Stimulated activated naive B cell treated with anti-CD40 and anti-IgM and Interleukin-4, amounts not matched to agents 10 μg/mL and 1 μg/mL and 100 μg/mL, for 72 hours (primary cell): ENCODE data around the gene PLPPR3.
"Not testable (repeated sequence)": the region's sequence is repeated elsewhere in the genome, so short reads cannot be mapped to it uniquely, and the experiment has no call there.

Experiments
- ATAC-seq, 2 donors: fragments of 150-1000 bp; cut with Tn5 transposase; replicated peaks; 2 replicates each; pipeline ENCODE4 v1.10.0; 2021; ENCODE audit warnings: moderate library complexity in 1 of 2
- DNase-seq: peaks from one replicate; pipeline ENCODE4 v3.0.0; 2021
- H3K27ac Mint-ChIP-seq: one replicate; pipeline ENCODE4 v1.8.0; 2022; ENCODE audit warnings: mild to moderate bottlenecking, mixed read lengths
- H3K27me3 Mint-ChIP-seq, 2 donors: one replicate each; pipeline ENCODE4 v1.8.0; 2022; ENCODE audit warnings: mixed read lengths in 2 of 2
- H3K36me3 Mint-ChIP-seq, 2 donors: one replicate each; pipeline ENCODE4 v1.8.0; 2022; ENCODE audit warnings: mixed read lengths in 2 of 2, mild to moderate bottlenecking in 1 of 2
- H3K4me1 Mint-ChIP-seq, 2 donors: one replicate each; pipeline ENCODE4 v1.8.0; 2022; ENCODE audit warnings: mixed read lengths in 2 of 2, mild to moderate bottlenecking in 1 of 2
- H3K4me3 Mint-ChIP-seq, 2 donors: one replicate each; pipeline ENCODE4 v1.8.0; 2022; ENCODE audit warnings: mild to moderate bottlenecking in 2 of 2, mixed read lengths in 2 of 2, moderate library complexity in 1 of 2
- H3K9me3 Mint-ChIP-seq, 2 donors: one replicate each; pipeline ENCODE4 v1.8.0; 2022; ENCODE audit warnings: mixed read lengths in 2 of 2, mild to moderate bottlenecking in 1 of 2

Gene PLPPR3

GRCh38 chr19:827710-828321 is 6.1 kb upstream of the PLPPR3 start, which contains the start of gene AZU1:
Gene AZU1 (plus strand): TSS chr19:827837. CDS start chr19:827847, 10 bp downstream.
- Mint-ChIP-seq H3K36me3 (peaks cover 0 to 3% of the 10 kb centered on the region in 2 donors), H3K4me1 (peaks cover 0 to 4% of the 10 kb centered on the region in 2 donors), H3K9me3 (no peaks in the 10 kb centered on the region), H3K4me3 (no peak within 1 kb of the TSS), H3K27ac (no peak within 1 kb of the TSS), H3K27me3 (peaks cover 25 to 52% of the 10 kb centered on the region in 2 donors)
- ATAC-seq: no peak
- no peak for DNase-seq

- Mint-ChIP-seq H3K27ac (no peak overlapping the region), H3K4me1 (peaks cover 0 to 4% of the 10 kb centered on the region in 2 donors), H3K4me3 (no peak overlapping the region), H3K9me3 (no peaks in the 10 kb centered on the region), H3K36me3 (peaks cover 0 to 3% of the 10 kb centered on the region in 2 donors), H3K27me3 (peaks cover 27 to 54% of the 10 kb centered on the region in 2 donors)
- DNase-seq: no peak
- ATAC-seq: no peak
Observed at GRCh38 chr19:827314-827709, 5.6 kb upstream of the PLPPR3 start.

GRCh38 chr19:825897-826644 is 4.3 kb upstream of the PLPPR3 start:
- no peaks in the 10 kb centered on the region for H3K9me3 Mint-ChIP-seq
- H3K4me1 Mint-ChIP-seq: peaks cover 1 to 4% of the 10 kb centered on the region in 2 donors
- no peak for ATAC-seq
- DNase-seq: no peak
- H3K36me3 Mint-ChIP-seq: peaks cover 0 to 3% of the 10 kb centered on the region in 2 donors
- no peak overlapping the region for H3K27ac Mint-ChIP-seq
- no peak overlapping the region for H3K4me3 Mint-ChIP-seq
- H3K27me3 Mint-ChIP-seq: peaks cover 27 to 51% of the 10 kb centered on the region in 2 donors

GRCh38 chr19:824885-825284 is 3.1 kb upstream of the PLPPR3 start:
- Mint-ChIP-seq H3K27me3 (peaks cover 22 to 49% of the 10 kb centered on the region in 2 donors), H3K27ac (no peak overlapping the region), H3K4me1 (peaks cover 1 to 4% of the 10 kb centered on the region in 2 donors), H3K9me3 (no peaks in the 10 kb centered on the region), H3K4me3 (no peak overlapping the region), H3K36me3 (peaks cover 0 to 3% of the 10 kb centered on the region in 2 donors)
- no peak for DNase-seq
- no peak for ATAC-seq

- Mint-ChIP-seq H3K4me1 (peaks cover 0 to 1% of the 10 kb centered on the region in 2 donors), H3K27me3 (peaks cover 17 to 40% of the 10 kb centered on the region in 2 donors), H3K36me3 (peaks cover 0 to 3% of the 10 kb centered on the region in 2 donors), H3K9me3 (no peaks in the 10 kb centered on the region), H3K27ac (no peak overlapping the region), H3K4me3 (no peak overlapping the region)
- DNase-seq (no peak), ATAC-seq (no peak)
Observed at GRCh38 chr19:823565-824121, 1.9 kb upstream of the PLPPR3 start.

GRCh38 chr19:821231-821824 is 427 bp downstream of the PLPPR3 start:
- no peak overlapping the region for H3K27ac Mint-ChIP-seq
- peak overlapping the region; percentile 36 to 53 for H3K4me3 Mint-ChIP-seq
- DNase-seq (no peak), ATAC-seq (no peak)
- H3K36me3 Mint-ChIP-seq: peaks cover 8 to 9% of the 10 kb centered on the region in 2 donors
- peaks cover 0 to 4% of the 10 kb centered on the region in 2 donors for H3K4me1 Mint-ChIP-seq
- peaks cover 17 to 25% of the 10 kb centered on the region in 2 donors for H3K27me3 Mint-ChIP-seq
- peaks cover 5 to 7% of the 10 kb centered on the region in 2 donors for H3K9me3 Mint-ChIP-seq

GRCh38 chr19:820212-820611 is 1.5 kb downstream of the PLPPR3 start:
- H3K36me3 Mint-ChIP-seq: peaks cover 16 to 17% of the 10 kb centered on the region in 2 donors
- not testable (repeated sequence) for DNase-seq, H3K27ac Mint-ChIP-seq, H3K4me3 Mint-ChIP-seq, ATAC-seq, H3K4me1 Mint-ChIP-seq
- peaks cover 17 to 25% of the 10 kb centered on the region in 2 donors for H3K27me3 Mint-ChIP-seq
- H3K9me3 Mint-ChIP-seq: peaks cover 8 to 14% of the 10 kb centered on the region in 2 donors

- no peak overlapping the region for H3K27ac Mint-ChIP-seq
- ATAC-seq (no peak), DNase-seq (no peak)
- H3K9me3 Mint-ChIP-seq: peaks cover 10 to 14% of the 10 kb centered on the region in 2 donors
- H3K4me1 Mint-ChIP-seq: peaks cover 0 to 10% of the 10 kb centered on the region in 2 donors
- no peak overlapping the region for H3K4me3 Mint-ChIP-seq
- H3K27me3 Mint-ChIP-seq: no peaks in the 10 kb centered on the region
- H3K36me3 Mint-ChIP-seq: peaks cover 31 to 40% of the 10 kb centered on the region in 2 donors
Observed at GRCh38 chr19:816500-816857, 5.3 kb downstream of the PLPPR3 start.

- Mint-ChIP-seq H3K36me3 (peaks cover 32 to 40% of the 10 kb centered on the region in 2 donors), H3K27me3 (no peaks in the 10 kb centered on the region), H3K4me1 (peaks cover 0 to 9% of the 10 kb centered on the region in 2 donors), H3K27ac (peak overlapping the region; percentile 6), H3K4me3 (peak overlapping the region in 1 of 2 donors; percentile 47), H3K9me3 (peaks cover 10 to 14% of the 10 kb centered on the region in 2 donors)
- DNase-seq (no peak), ATAC-seq (peak in 1 of 2 donors; percentile 3)
Observed at GRCh38 chr19:815775-816499, 5.8 kb downstream of the PLPPR3 start.

GRCh38 chr19:815079-815774 is 6.5 kb downstream of the PLPPR3 start:
- peaks cover 10 to 14% of the 10 kb centered on the region in 2 donors for H3K9me3 Mint-ChIP-seq
- ATAC-seq (peak; percentile 14 to 18), DNase-seq (no peak)
- peaks cover 0 to 9% of the 10 kb centered on the region in 2 donors for H3K4me1 Mint-ChIP-seq
- H3K36me3 Mint-ChIP-seq: peaks cover 37 to 45% of the 10 kb centered on the region in 2 donors
- H3K4me3 Mint-ChIP-seq: peak overlapping the region in 1 of 2 donors; percentile 52
- peak overlapping the region; percentile 87 for H3K27ac Mint-ChIP-seq
- no peaks in the 10 kb centered on the region for H3K27me3 Mint-ChIP-seq

GRCh38 chr19:814152-815078 is 7.3 kb downstream of the PLPPR3 start:
- Mint-ChIP-seq H3K36me3 (peaks cover 44 to 52% of the 10 kb centered on the region in 2 donors), H3K9me3 (peaks cover 10 to 14% of the 10 kb centered on the region in 2 donors), H3K4me1 (peaks cover 0 to 9% of the 10 kb centered on the region in 2 donors), H3K27me3 (no peaks in the 10 kb centered on the region), H3K4me3 (peak overlapping the region; percentile 34 to 52), H3K27ac (peak overlapping the region; percentile 87)
- ATAC-seq (peak; percentile 13 to 22), DNase-seq (no peak)
